ENCODE data around the gene OR10A6.

OR10A6 gene

DNA sequence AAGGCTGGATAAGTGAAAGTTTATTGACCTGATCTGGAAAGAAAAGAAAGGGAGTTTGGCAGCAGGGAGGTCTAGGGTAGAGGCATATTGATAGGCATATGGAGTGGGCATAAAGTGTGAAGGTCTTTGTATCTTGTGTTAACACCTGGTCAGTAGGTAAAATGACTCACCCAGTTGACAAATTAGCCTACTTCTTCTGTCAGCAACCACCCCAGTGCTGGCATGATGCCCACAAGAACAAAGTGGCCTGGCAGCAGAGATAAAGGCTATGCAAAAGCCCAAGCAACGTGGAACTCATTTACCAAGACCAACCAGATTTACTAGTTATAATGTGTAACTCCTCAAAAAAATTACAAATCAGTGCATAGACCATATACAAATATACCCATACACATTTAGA, 5.5 kb upstream of the OR10A6 start:
- no peak overlapping the region for H3K27ac Mint-ChIP-seq
- TF ChIP-seq, protein P1, sequence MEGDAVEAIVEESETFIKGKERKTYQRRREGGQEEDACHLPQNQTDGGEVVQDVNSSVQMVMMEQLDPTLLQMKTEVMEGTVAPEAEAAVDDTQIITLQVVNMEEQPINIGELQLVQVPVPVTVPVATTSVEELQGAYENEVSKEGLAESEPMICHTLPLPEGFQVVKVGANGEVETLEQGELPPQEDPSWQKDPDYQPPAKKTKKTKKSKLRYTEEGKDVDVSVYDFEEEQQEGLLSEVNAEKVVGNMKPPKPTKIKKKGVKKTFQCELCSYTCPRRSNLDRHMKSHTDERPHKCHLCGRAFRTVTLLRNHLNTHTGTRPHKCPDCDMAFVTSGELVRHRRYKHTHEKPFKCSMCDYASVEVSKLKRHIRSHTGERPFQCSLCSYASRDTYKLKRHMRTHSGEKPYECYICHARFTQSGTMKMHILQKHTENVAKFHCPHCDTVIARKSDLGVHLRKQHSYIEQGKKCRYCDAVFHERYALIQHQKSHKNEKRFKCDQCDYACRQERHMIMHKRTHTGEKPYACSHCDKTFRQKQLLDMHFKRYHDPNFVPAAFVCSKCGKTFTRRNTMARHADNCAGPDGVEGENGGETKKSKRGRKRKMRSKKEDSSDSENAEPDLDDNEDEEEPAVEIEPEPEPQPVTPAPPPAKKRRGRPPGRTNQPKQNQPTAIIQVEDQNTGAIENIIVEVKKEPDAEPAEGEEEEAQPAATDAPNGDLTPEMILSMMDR (IDR thresholded peaks at IDR 0.05) = no peak
- H3K4me1 Mint-ChIP-seq = no peaks in the 10 kb centered on the region
- peaks cover 10% of the 10 kb centered on the region for H3K27me3 Mint-ChIP-seq (ENCODE audit: low read depth, poor library complexity)
- H3K9me3 Mint-ChIP-seq = peaks cover 15% of the 10 kb centered on the region
- no peaks in the 10 kb centered on the region for H3K36me3 Mint-ChIP-seq (ENCODE audit: low read depth)
- no peak overlapping the region for H3K4me3 Mint-ChIP-seq
- DNase-seq = no peak

DNA sequence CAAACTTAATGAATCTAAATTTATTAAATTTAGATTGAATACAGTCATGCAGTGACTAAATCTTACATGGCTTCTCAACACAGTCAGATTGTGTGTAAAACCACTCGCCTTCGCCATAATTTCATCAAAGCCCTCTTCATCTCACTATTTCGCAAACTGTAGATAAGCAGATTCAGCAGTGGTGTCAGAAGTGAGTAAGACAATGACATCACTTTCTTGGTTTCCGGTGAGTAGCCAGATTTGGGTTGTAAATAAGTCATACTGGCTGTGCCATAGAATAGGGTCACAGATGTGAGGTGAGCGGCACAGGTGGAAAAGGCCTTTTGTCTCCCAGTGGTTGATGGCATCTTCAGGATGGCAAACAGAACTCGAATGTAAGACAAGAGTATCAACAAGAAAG, 3.4 kb downstream of the OR10A6 start:
- TF ChIP-seq, protein P1 (IDR thresholded peaks at IDR 0.05) = no peak
- DNase-seq = no peak
- Mint-ChIP-seq H3K9me3 (peaks cover 5% of the 10 kb centered on the region), H3K4me1 (no peaks in the 10 kb centered on the region), H3K27me3 (ENCODE audit: low read depth, poor library complexity) (peaks cover 7% of the 10 kb centered on the region), H3K36me3 (ENCODE audit: low read depth) (no peaks in the 10 kb centered on the region), H3K27ac (no peak overlapping the region), H3K4me3 (no peak overlapping the region)

DNA sequence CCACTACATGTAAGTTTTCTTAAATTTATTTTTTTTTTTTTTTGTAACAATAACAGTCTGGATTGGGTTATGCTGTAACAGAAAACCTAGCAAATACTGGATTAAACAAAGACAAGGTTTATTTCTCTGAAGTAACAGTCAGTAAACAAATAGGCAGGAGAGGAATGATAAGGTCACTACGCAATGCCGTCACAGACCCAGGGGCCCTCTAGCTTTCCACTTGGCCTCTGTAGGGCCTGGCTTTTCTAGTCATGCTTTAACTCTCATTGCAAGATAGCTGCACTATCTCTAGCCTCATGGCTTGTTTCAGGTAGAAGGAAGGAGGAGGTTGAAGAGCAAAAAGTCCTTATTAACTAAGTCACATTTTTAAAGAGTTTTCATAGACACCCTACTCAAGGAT, 6.5 kb downstream of the OR10A6 start:
- Mint-ChIP-seq H3K4me1 (no peaks in the 10 kb centered on the region), H3K27me3 (ENCODE audit: low read depth, poor library complexity) (peaks cover 4% of the 10 kb centered on the region), H3K36me3 (ENCODE audit: low read depth) (no peaks in the 10 kb centered on the region), H3K9me3 (no peaks in the 10 kb centered on the region), H3K4me3 (no peak overlapping the region), H3K27ac (no peak overlapping the region)
- TF ChIP-seq, protein P1 (IDR thresholded peaks at IDR 0.05) = no peak
- DNase-seq = no peak

DNA sequence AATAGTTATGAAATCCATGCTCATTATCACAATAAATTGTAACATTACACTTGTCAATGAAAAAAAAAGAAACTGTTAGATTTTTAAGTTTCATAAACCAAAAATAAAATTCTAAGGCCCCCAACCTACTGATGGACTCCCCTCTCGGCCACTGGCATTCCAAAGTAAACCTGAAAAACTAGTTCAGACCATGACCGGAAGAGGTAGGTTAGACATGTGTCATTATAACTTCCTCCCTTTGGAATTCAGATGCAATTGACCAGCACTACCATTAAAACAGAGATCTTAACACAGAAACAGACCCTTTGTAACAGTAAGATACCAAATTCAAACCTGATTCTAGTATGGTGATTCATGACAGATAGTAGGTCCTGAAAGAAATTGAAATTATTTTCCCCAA, 12.9 kb downstream of the OR10A6 start:
- Mint-ChIP-seq H3K9me3 (peaks cover 19% of the 10 kb centered on the region), H3K4me1 (no peaks in the 10 kb centered on the region), H3K27me3 (ENCODE audit: low read depth, poor library complexity) (no peaks in the 10 kb centered on the region), H3K4me3 (no peak overlapping the region), H3K27ac (no peak overlapping the region), H3K36me3 (ENCODE audit: low read depth) (no peaks in the 10 kb centered on the region)
- no peak for DNase-seq
- TF ChIP-seq, protein P1 (IDR thresholded peaks at IDR 0.05) = no peak

DNA sequence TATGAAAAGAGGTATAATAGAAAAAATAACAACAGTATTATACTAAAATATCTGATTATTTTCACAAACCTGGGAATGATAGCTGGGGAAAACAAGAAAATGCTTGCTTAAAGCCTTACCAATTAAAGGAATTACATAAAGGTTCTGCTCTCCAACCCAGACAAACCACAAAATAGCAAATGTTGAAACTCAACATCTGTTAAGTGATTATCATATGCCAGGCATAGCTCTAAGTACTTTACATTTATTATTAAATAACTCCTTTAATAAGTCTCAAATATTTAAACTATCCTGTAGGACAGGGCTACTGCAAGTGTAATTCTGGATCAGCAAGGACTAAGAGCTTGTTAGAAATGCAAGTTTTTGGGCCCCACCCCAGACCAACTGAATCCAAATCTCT, 20.1 kb downstream of the OR10A6 start:
- TF ChIP-seq, protein P1 (IDR thresholded peaks at IDR 0.05) = no peak
- Mint-ChIP-seq H3K4me1 (peaks cover 20% of the 10 kb centered on the region), H3K36me3 (ENCODE audit: low read depth) (no peaks in the 10 kb centered on the region), H3K9me3 (no peaks in the 10 kb centered on the region), H3K4me3 (no peak overlapping the region), H3K27me3 (ENCODE audit: low read depth, poor library complexity) (peaks cover 2% of the 10 kb centered on the region), H3K27ac (no peak overlapping the region)
- DNase-seq = no peak

DNA sequence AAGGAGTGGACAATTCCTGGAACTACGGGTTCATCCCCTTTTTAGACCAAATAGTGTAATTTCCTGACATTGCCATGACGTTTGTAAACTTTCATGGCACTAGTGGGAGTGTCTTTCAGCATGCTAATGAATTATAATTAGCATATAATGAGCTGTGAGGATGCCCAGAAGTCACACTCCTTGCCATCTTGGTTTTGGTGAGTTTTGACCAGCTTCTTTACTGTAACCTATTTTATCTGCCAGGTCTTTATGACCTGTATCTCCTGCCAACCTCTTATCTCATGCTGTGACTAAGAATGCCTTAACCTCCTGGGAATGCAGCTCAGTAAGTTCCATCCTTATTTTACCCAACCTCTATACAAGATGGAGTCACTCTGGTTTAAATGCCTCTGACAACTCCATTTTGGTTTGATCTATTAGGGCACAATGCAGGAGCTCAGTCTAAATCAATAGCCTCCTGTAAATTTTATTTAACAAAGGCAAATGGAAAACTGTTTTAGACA, 20.7 kb downstream of the OR10A6 start:
- no peak for DNase-seq
- Mint-ChIP-seq H3K27ac (no peak overlapping the region), H3K27me3 (ENCODE audit: low read depth, poor library complexity) (peaks cover 4% of the 10 kb centered on the region), H3K4me3 (no peak overlapping the region), H3K36me3 (ENCODE audit: low read depth) (no peaks in the 10 kb centered on the region), H3K4me1 (peaks cover 27% of the 10 kb centered on the region), H3K9me3 (no peaks in the 10 kb centered on the region)
- TF ChIP-seq, protein P1 (IDR thresholded peaks at IDR 0.05) = no peak
